Aortic smooth muscle cell (primary cell): ENCODE measurements around the gene SLC16A9. TPM values are rescaled to one million over a fixed set of nuclear protein-coding genes. Genes with fewer than 3 reads are reported as not detected.

Experiments used
- total RNA-seq: library from RNA; depleted of rRNA; stranded (reverse); fragments of >200 nt; gene quantifications from 2 replicates; pipeline ENCODE4 v1.2.3, GENCODE V29; 2014

SLC16A9 gene
- total RNA-seq: 4.9 and 5.0 TPM in 2 replicates

GRCh38 chr10:59709395-59710125, at the start of gene SLC16A9:
Gene SLC16A9, minus strand, starts transcription at chr10:59709850. Its CDS starts 25,559 bp downstream, at chr10:59684291.

GRCh38 chr10:59753267-59753666, 43.6 kb upstream of the SLC16A9 start, which contains the start of gene MRLN:
Gene MRLN, minus strand, starts transcription at chr10:59753455.

Other genes starting within 250 kb of the SLC16A9 start
- 0.12 TPM in 1 of 2 replicates, not detected in the other for gene MRLN, start 43.6 kb upstream of the SLC16A9 start, total RNA-seq
- 20.3 and 33.0 TPM in 2 replicates for gene CCDC6, start 196.7 kb upstream of the SLC16A9 start, total RNA-seq